Stomach smooth muscle (tissue), 2 donors: ENCODE data around the gene TMEM97.

Experiments used
- H3K27ac ChIP-seq: one replicate; pipeline ENCODE4 v1.7.0; 2013; ENCODE audit warnings: mild to moderate bottlenecking, low read length, inconsistent platforms
- H3K27me3 ChIP-seq, 2 donors: one replicate each; pipeline ENCODE4 v1.7.0; 2013; ENCODE audit warnings: low read length in 2 of 2; ENCODE audit not compliant: insufficient read depth in 2 of 2, control insufficient read depth in 1 of 2
- H3K36me3 ChIP-seq, 2 donors: one replicate each; pipeline ENCODE4 v1.7.0; 2013; ENCODE audit warnings: low read length in 2 of 2; ENCODE audit not compliant: control insufficient read depth in 2 of 2, insufficient read depth in 2 of 2
- H3K4me1 ChIP-seq: one replicate; pipeline ENCODE4 v1.7.0; 2013; ENCODE audit warnings: low read length; ENCODE audit not compliant: control insufficient read depth, insufficient read depth
- H3K4me3 ChIP-seq, 2 donors: one replicate each; pipeline ENCODE4 v1.7.0; 2013; ENCODE audit warnings: low read length in 2 of 2
- H3K9ac ChIP-seq, 2 donors: one replicate each; pipeline ENCODE4 v1.7.0; 2013; ENCODE audit warnings: low read length in 2 of 2, mild to moderate bottlenecking in 1 of 2
- H3K9me3 ChIP-seq, 2 donors: one replicate each; pipeline ENCODE4 v1.7.0; 2013; ENCODE audit warnings: low read length in 2 of 2; ENCODE audit not compliant: control insufficient read depth in 2 of 2
- donor health status: healthy.
- donor health status: Pancreatic carcinoma.

TMEM97 gene

GRCh38 chr17:28367641-28368305, 48.8 kb downstream of the TMEM97 start:
- Histone ChIP-seq H3K36me3 (peaks cover 13 to 17% of the 10 kb centered on the region in 2 donors), H3K27ac (no peak overlapping the region), H3K4me1 (peaks cover 17% of the 10 kb centered on the region), H3K9me3 (no peaks in the 10 kb centered on the region), H3K9ac (no peak overlapping the region), H3K4me3 (no peak overlapping the region), H3K27me3 (no peaks in the 10 kb centered on the region)

GRCh38 chr17:28368306-28368831, 49.4 kb downstream of the TMEM97 start:
- Histone ChIP-seq H3K4me3 (no peak overlapping the region), H3K27ac (no peak overlapping the region), H3K27me3 (no peaks in the 10 kb centered on the region)

GRCh38 chr17:28368915-28369683, 50.1 kb downstream of the TMEM97 start:
- H3K27ac ChIP-seq, result no peak overlapping the region
- H3K9ac ChIP-seq, result no peak overlapping the region
- peaks cover under 1 to 7% of the 10 kb centered on the region in 2 donors for H3K36me3 ChIP-seq
- no peak overlapping the region for H3K4me3 ChIP-seq
- no peaks in the 10 kb centered on the region for H3K9me3 ChIP-seq
- H3K27me3 ChIP-seq, result no peaks in the 10 kb centered on the region
- H3K4me1 ChIP-seq, result peaks cover 25% of the 10 kb centered on the region

More at GRCh38 chr17:28368306-28368831, 49.4 kb downstream of the TMEM97 start:
- Histone ChIP-seq H3K9me3 (no peaks in the 10 kb centered on the region), H3K36me3 (peaks cover 7 to 12% of the 10 kb centered on the region in 2 donors), H3K4me1 (peaks cover 23% of the 10 kb centered on the region), H3K9ac (no peak overlapping the region)

- Histone ChIP-seq H3K9ac (no peak overlapping the region), H3K36me3 (peaks cover 0 to 1% of the 10 kb centered on the region in 2 donors), H3K4me1 (peaks cover 25% of the 10 kb centered on the region), H3K27ac (no peak overlapping the region), H3K9me3 (no peaks in the 10 kb centered on the region), H3K27me3 (no peaks in the 10 kb centered on the region), H3K4me3 (no peak overlapping the region)
Measured at GRCh38 chr17:28369684-28370034, 50.7 kb downstream of the TMEM97 start.

GRCh38 chr17:28370035-28370743, 51.2 kb downstream of the TMEM97 start, which contains the start of gene VTN:
VTN (minus strand) TSS chr17:28370307; CDS start chr17:28370203, 104 bp downstream.
- no peaks in the 10 kb centered on the region for H3K36me3 ChIP-seq
- H3K27ac ChIP-seq, result peak within 1 kb of the TSS; percentile 79
- peaks cover 25% of the 10 kb centered on the region for H3K4me1 ChIP-seq
- peak within 1 kb of the TSS; percentile 4 to 58 for H3K9ac ChIP-seq
- H3K4me3 ChIP-seq, result peak within 1 kb of the TSS; percentile 57 to 79
- H3K27me3 ChIP-seq, result no peaks in the 10 kb centered on the region
- H3K9me3 ChIP-seq, result no peaks in the 10 kb centered on the region

- Histone ChIP-seq H3K4me3 (peak overlapping the region in 1 of 2 donors; percentile 79), H3K9me3 (no peaks in the 10 kb centered on the region), H3K27ac (peak overlapping the region; percentile 79), H3K27me3 (no peaks in the 10 kb centered on the region), H3K4me1 (peaks cover 25% of the 10 kb centered on the region), H3K36me3 (no peaks in the 10 kb centered on the region), H3K9ac (peak overlapping the region; percentile 4 to 58)
Measured at GRCh38 chr17:28370744-28371103, 51.7 kb downstream of the TMEM97 start.

GRCh38 chr17:28371245-28372202, 52.5 kb downstream of the TMEM97 start, which contains the start of gene SARM1:
SARM1 (plus strand) TSS chr17:28371694; CDS start chr17:28372033, 339 bp downstream.
- Histone ChIP-seq H3K9ac (peak within 1 kb of the TSS; percentile 58 to 65), H3K36me3 (no peaks in the 10 kb centered on the region), H3K4me3 (peak within 1 kb of the TSS; percentile 79 to 80), H3K9me3 (no peaks in the 10 kb centered on the region), H3K27ac (peak within 1 kb of the TSS; percentile 79), H3K4me1 (peaks cover 25% of the 10 kb centered on the region), H3K27me3 (no peaks in the 10 kb centered on the region)

DNA sequence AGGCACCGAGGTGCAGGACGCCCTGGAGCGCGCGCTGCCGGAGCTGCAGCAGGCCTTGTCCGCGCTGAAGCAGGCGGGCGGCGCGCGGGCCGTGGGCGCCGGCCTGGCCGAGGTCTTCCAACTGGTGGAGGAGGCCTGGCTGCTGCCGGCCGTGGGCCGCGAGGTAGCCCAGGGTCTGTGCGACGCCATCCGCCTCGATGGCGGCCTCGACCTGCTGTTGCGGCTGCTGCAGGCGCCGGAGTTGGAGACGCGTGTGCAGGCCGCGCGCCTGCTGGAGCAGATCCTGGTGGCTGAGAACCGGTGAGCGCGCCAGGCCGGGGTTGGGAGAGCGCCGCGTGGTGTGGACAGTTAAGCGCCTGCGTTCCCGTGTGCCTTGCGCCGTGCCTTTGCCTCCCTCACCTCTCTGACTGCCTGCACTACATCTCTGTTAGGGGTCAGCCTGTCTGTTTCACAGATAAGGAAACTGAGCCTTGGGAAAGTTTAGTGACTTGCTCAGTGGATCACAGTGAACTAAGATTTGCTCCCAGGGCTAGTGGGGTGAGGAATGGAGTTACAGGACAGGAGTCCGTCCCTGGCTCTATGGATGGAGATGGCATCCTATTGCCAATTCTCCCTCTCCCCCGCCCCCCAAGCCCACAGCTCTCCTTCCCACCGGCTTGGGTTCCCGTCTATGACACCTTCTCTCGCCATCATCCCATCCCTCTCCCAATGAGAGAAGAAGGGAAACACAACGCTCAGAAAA, 53.4 kb downstream of the TMEM97 start:
- Histone ChIP-seq H3K4me3 (peak overlapping the region; percentile 79 to 80), H3K27me3 (no peaks in the 10 kb centered on the region), H3K27ac (peak overlapping the region; percentile 79)

GRCh38 chr17:28372945-28373274, 53.9 kb downstream of the TMEM97 start:
- H3K9me3 ChIP-seq, result no peaks in the 10 kb centered on the region
- peak overlapping the region in 1 of 2 donors; percentile 65 for H3K9ac ChIP-seq
- H3K27me3 ChIP-seq, result no peaks in the 10 kb centered on the region
- no peaks in the 10 kb centered on the region for H3K36me3 ChIP-seq
- H3K4me3 ChIP-seq, result peak overlapping the region; percentile 79 to 80
- no peak overlapping the region for H3K27ac ChIP-seq
- peaks cover 25% of the 10 kb centered on the region for H3K4me1 ChIP-seq

More for the DNA sequence above, 53.4 kb downstream of the TMEM97 start:
- Histone ChIP-seq H3K9ac (peak overlapping the region; percentile 47 to 65), H3K4me1 (peaks cover 25% of the 10 kb centered on the region), H3K9me3 (no peaks in the 10 kb centered on the region), H3K36me3 (no peaks in the 10 kb centered on the region)
